WTC11 (cell line): ENCODE data around the gene SMAD7.

ENCODE experiments used
- CTCF ChIP-seq: fragments of 200-600 bp; IDR thresholded peaks from 2 replicates; pipeline ENCODE4 v1.8.0; 2022; ENCODE audit warnings: antibody characterized with exemption
- ESRRA ChIP-seq: sonication (generic); formaldehyde crosslinking; IDR thresholded peaks from 2 replicates; pipeline ENCODE4 v1.8.1; 2022; ENCODE audit warnings: mild to moderate bottlenecking, missing genetic modification reagents, borderline replicate concordance
- JUN ChIP-seq: sonication (generic); formaldehyde crosslinking; IDR thresholded peaks from 2 replicates; pipeline ENCODE4 v1.8.0; 2023; ENCODE audit warnings: mild to moderate bottlenecking, missing genetic modification reagents
- STAT6 ChIP-seq: sonication (generic); formaldehyde crosslinking; conservative IDR thresholded peaks from 2 replicates; pipeline ENCODE4 v1.8.1; 2023; ENCODE audit warnings: mild to moderate bottlenecking, low read depth, missing genetic modification reagents, moderate library complexity
- TEAD1 ChIP-seq: sonication (generic); formaldehyde crosslinking; IDR thresholded peaks from 2 replicates; pipeline ENCODE4 v1.8.0; 2022; ENCODE audit warnings: mild to moderate bottlenecking, missing genetic modification reagents
- ZNF671 ChIP-seq: fragments of 250-450 bp; sonication (Bioruptor Pico); IDR thresholded peaks from 2 replicates; pipeline ENCODE4 v1.8.0; 2021; ENCODE audit warnings: mild to moderate bottlenecking

GRCh38 chr18:48904091-48904490, 46.7 kb downstream of the SMAD7 start:
- TF ChIP-seq JUN (CRISPR knock-in tag) (no peak), CTCF (no peak), TEAD1 (CRISPR knock-in tag) (no peak), STAT6 (CRISPR knock-in tag) (no peak), ZNF671 (CRISPR knock-in tag) (no peak), ESRRA (CRISPR knock-in tag) (no peak)
